Measurements from ENCODE around the gene IMMT.

DNA sequence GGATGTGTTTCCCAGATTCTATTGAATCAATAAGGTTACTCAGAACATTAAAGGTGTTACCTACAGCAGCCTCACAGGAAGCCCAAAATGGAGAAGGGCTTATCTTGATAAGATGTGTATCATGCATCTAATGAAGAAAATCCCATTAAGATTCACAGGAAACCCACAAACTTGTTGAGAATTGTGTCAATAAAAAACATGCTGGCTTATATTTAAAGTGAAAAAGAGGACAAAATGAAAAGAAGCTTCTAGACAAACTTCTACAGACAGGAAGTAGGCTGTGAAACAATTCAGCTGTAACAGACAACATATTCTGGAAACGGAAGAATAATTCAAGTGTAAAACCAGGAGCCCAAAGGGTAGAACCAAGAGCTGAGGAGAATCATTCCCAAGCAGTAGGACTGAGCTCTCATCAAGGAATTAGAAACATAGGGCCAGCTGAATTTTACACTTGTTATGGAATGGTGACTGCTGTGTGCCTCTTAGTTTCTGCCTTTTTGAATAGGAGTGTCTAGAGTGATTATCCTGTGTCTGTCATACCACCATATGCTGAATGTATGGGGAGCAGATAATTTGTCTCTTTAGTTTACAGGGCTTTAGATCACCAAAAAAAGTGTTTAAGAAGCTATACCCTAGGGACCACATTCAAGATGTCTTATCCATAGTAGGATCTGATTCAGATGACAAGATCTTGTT, 9.6 kb downstream of the IMMT start:
- TF ChIP-seq, protein P1, sequence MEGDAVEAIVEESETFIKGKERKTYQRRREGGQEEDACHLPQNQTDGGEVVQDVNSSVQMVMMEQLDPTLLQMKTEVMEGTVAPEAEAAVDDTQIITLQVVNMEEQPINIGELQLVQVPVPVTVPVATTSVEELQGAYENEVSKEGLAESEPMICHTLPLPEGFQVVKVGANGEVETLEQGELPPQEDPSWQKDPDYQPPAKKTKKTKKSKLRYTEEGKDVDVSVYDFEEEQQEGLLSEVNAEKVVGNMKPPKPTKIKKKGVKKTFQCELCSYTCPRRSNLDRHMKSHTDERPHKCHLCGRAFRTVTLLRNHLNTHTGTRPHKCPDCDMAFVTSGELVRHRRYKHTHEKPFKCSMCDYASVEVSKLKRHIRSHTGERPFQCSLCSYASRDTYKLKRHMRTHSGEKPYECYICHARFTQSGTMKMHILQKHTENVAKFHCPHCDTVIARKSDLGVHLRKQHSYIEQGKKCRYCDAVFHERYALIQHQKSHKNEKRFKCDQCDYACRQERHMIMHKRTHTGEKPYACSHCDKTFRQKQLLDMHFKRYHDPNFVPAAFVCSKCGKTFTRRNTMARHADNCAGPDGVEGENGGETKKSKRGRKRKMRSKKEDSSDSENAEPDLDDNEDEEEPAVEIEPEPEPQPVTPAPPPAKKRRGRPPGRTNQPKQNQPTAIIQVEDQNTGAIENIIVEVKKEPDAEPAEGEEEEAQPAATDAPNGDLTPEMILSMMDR (IDR thresholded peaks at IDR 0.05; ENCODE audit: low read depth, low read length), result no peak
- TF ChIP-seq POLR2A (IDR thresholded peaks at IDR 0.05; ENCODE audit: extremely low read depth, insufficient read length), result no peak
- TF ChIP-seq, protein P2, sequence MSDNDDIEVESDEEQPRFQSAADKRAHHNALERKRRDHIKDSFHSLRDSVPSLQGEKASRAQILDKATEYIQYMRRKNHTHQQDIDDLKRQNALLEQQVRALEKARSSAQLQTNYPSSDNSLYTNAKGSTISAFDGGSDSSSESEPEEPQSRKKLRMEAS (IDR thresholded peaks at IDR 0.05; ENCODE audit: low read depth, low read length), result no peak
- no peak for TF ChIP-seq MYC (IDR thresholded peaks at IDR 0.05; ENCODE audit: low read depth, low read length)

Measured in NB4 (cell line).